GM18499 (cell line): Measurements from ENCODE around the gene WASF3.

Experiments used
- ATAC-seq: cut with Tn5 transposase; IDR thresholded peaks from one replicate; pipeline ENCODE4 v1.9.1; 2021; ENCODE audit warnings: moderate number of reproducible peaks; ENCODE audit not compliant: insufficient read depth, unreplicated experiment

WASF3 gene

DNA sequence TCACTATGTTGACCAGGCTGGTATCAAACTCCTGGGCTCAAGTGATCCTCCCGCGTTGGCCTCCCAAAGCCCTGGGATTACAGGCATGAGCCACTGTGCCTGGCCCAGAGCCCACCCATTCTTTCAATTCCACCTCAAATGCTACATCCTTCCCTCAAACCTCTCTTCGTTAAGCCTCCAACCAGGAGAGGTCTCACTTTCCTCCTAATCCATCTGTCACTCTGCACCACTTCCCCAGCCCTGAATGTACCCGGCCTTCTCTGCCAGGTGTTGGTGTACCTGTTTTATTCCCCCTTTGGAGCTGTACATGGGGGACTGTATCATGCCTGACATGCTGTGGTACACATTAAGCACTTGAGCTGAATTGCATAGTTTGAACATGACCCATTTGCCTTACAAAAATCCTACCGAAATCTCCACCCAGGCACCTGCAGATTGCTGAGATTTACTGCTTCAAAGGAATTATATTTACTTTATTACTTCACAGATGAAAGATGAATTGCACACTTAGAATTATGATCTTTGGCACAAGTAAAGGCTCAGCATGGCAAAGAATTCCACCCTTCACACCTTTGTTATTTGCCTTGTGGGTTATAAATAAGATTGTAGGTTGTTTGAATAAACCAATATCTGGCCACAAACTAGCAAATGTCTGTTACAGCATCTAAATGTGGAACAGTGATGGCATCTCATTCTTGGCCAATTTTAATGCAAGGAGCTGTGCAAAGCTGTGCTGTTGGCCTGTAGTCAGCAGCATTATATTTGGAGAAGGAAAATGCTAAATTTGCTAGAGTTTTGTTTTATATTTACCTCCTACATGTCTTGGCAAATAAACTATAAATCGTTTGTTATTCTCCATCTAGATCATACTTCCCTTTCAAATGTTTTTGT is 15.6 kb upstream of the WASF3 start:
- no peak for ATAC-seq

GRCh38 chr13:26544707-26545106 is 12.8 kb upstream of the WASF3 start:
- no peak for ATAC-seq

DNA sequence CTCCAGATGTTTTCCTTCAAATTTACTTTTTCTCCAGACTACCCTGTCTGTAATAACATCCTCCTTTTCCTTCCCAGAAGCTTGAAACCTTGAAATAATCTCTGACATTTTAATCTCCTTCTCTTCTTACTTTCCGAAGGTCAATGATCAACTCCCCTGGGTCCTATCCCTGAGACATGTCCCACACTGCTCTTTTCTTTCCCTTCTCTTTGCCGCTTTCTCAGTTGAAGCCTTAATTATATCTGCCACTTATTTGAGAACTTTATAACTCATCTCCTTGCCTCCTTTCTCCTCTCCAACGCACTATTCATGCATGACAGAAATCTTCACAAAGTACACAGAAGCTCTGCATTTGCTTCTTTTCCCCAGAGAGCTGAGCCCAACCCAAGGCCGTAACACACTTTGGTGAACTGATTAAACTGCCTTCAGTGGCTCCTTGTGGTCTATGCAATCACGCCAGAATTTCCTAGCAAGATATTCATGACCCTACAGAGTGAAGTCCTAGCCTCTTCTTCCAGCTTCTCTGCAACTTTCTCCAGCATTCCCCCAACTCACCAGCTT is 9.2 kb upstream of the WASF3 start:
- ATAC-seq: no peak

- ATAC-seq: no peak
These were observed 7.8 kb upstream of the WASF3 start for GRCh38 chr13:26549713-26550112.

GRCh38 chr13:26551255-26551860 is 6.1 kb upstream of the WASF3 start:
- no peak for ATAC-seq

- ATAC-seq: no peak
These were observed 2.1 kb upstream of the WASF3 start for GRCh38 chr13:26555413-26555812.

DNA sequence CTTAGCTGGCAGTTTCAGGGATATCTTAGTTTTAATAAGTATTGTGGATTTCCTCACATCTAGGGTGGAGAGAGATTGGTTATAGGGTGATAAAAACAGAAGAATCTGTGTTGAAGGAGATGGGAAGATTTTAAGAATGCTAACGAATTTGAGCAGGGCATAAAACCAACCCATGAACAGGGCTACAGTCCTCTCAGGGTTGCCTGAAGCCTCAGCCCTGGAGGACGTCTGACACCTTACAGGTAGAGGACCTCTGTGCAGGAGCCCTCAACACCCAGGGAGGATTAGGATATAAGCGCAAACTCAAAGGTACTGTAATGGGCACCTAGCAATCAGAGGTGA is 461 bp upstream of the WASF3 start:
- no peak for ATAC-seq

DNA sequence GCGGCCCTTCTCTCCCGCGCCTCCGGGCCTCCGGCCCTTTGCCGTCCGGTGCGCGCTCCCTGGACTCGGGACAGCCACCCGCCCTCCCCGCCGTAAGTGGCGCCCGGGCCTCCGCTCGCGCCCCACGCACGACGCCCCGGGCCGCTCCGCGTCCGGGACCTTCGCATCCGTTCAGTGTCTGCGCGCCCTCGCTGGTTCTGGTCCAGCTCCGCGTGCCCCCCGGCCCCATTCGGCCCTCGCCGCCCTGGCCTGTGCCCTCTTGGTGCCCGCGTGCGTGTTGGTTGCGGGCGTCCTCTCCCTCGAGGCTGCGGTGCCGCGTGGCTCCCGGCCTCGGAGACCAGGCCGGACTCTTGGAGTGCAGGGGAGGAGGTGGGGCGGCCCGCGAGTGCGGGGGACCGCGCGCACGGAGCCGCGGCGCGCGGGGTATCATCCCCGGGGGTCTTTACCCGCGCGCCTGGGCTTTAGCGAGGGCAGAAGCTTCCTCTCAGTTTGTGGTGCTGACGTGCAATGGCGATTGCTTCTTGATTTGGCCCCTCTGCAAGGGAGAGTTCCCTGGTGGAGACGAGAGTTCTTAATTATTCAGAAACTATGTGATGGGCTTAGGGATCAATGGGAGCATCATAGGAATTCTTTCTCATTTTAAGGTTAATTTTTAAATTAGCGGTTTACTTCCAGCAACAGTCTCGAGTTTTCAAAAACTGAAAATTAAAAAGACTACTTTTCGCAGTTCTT is 757 bp downstream of the WASF3 start:
- ATAC-seq: no peak

GRCh38 chr13:26558987-26559386 is 1.5 kb downstream of the WASF3 start:
- no peak for ATAC-seq

DNA sequence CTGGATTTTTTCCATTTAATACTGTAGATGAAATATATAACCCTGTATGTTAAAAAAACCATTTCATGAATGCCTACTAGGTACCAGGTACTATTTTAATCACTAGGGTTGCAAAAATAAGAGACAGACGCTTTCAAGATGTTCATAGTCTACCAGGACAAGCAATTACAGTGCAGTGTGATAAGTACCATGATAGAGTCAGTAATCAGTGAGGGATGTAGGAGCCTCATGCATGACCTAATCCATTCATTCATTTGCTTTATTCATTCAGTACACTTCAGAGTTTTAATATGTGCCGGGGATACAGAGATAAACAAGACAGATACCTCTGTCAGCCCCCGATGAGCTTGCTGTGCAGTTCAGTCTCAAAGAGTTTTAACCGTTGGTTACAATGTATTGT is 3.0 kb downstream of the WASF3 start:
- ATAC-seq: no peak

GRCh38 chr13:26561067-26561466 is 3.6 kb downstream of the WASF3 start:
- no peak for ATAC-seq

GRCh38 chr13:26561651-26562511 is 4.4 kb downstream of the WASF3 start:
- ATAC-seq: no peak

GRCh38 chr13:26562512-26562890 is 5.0 kb downstream of the WASF3 start:
- no peak for ATAC-seq

- ATAC-seq: no peak
These were observed 6.2 kb downstream of the WASF3 start for GRCh38 chr13:26563713-26564112.

GRCh38 chr13:26568132-26568815 is 10.8 kb downstream of the WASF3 start:
- ATAC-seq: no peak

- no peak for ATAC-seq
These were observed 14.0 kb downstream of the WASF3 start for GRCh38 chr13:26571518-26571917.

GRCh38 chr13:26575244-26575643 is 17.8 kb downstream of the WASF3 start:
- ATAC-seq: no peak

- ATAC-seq: no peak
These were observed 22.1 kb downstream of the WASF3 start for GRCh38 chr13:26579580-26579979.

- ATAC-seq: no peak
These were observed 26.2 kb downstream of the WASF3 start for GRCh38 chr13:26583662-26584061.

GRCh38 chr13:26584713-26585112 is 27.2 kb downstream of the WASF3 start:
- ATAC-seq: no peak
